CD4-positive, alpha-beta T cell (primary cell): ENCODE measurements around the gene DLEC1. TPM values are rescaled to one million over a fixed set of nuclear protein-coding genes. Genes with fewer than 3 reads are reported as not detected.
A peak's percentile ranks its signal among the peaks of the same experiment; 100 is the strongest.

Source experiments
- ATAC-seq: fragments of 200-7000 bp; cut with Tn5 transposase; one replicate; pipeline ENCODE4 v1.10.0; 2022; ENCODE audit warnings: mild to moderate bottlenecking; ENCODE audit not compliant: poor library complexity
- CTCF ChIA-PET: fragments of 350-600 bp; sonication (Branson Sonifier 250); formaldehyde crosslinking; loops from one replicate; lab custom pipeline; 2021; ENCODE audit warnings: antibody characterized with exemption, inconsistent platforms; lab: Charles Lee
- POLR2A ChIA-PET: fragments of 350-600 bp; sonication (Branson Sonifier 250); formaldehyde crosslinking; loops from one replicate; lab custom pipeline; 2021; ENCODE audit warnings: antibody characterized with exemption, inconsistent platforms; lab: Charles Lee
- DNase-seq, 14 experiments: peaks; one replicate each; pipeline ENCODE4 v3.0.0-alpha.2; 2013 to 2020; ENCODE audit warnings: mixed read lengths in 2 of 14
- H3K27ac ChIP-seq, 2 donors: one replicate each; pipeline versions ENCODE4 v1.5.1 to v1.7.0; 2013; ENCODE audit warnings: low read length in 2 of 2, low read depth in 1 of 2, mild to moderate bottlenecking in 1 of 2
- H3K27me3 ChIP-seq, 2 experiments: 1 replicate in 1 of 2; 2 replicates in 1 of 2; pipeline versions ENCODE4 v1.6.1 to v1.7.0; 2013; ENCODE audit warnings: low read length in 2 of 2, control low read depth in 1 of 2, mild to moderate bottlenecking in 1 of 2, moderate library complexity in 1 of 2; ENCODE audit not compliant: insufficient read depth in 2 of 2, control insufficient read depth in 1 of 2
- H3K36me3 ChIP-seq: one replicate; pipeline ENCODE4 v1.6.1; 2013; ENCODE audit warnings: low read length, control low read depth; ENCODE audit not compliant: insufficient read depth
- H3K4me1 ChIP-seq: one replicate; pipeline ENCODE4 v1.6.1; 2013; ENCODE audit warnings: low read length, control low read depth; ENCODE audit not compliant: insufficient read depth
- H3K4me3 ChIP-seq: one replicate; pipeline ENCODE4 v1.5.1; 2013; ENCODE audit warnings: mild to moderate bottlenecking, low read length, moderate library complexity
- H3K9me3 ChIP-seq, 2 experiments: 1 replicate in 1 of 2; 2 replicates in 1 of 2; pipeline versions ENCODE4 v1.6.1 to v1.7.0; 2013; ENCODE audit warnings: low read length in 2 of 2, mild to moderate bottlenecking in 2 of 2, control low read depth in 1 of 2, moderate library complexity in 1 of 2; ENCODE audit not compliant: control insufficient read depth in 1 of 2, insufficient read depth in 1 of 2
- H3K27ac Mint-ChIP-seq: one replicate; pipeline ENCODE4 v1.8.0; 2020; ENCODE audit warnings: mixed read lengths
- H3K27me3 Mint-ChIP-seq: one replicate; pipeline ENCODE4 v1.8.0; 2021; ENCODE audit warnings: mixed read lengths
- H3K36me3 Mint-ChIP-seq: one replicate; pipeline ENCODE4 v1.8.0; 2021; ENCODE audit warnings: low read depth, mixed read lengths
- H3K4me1 Mint-ChIP-seq: one replicate; pipeline ENCODE4 v1.8.0; 2021; ENCODE audit warnings: low read depth, mixed read lengths
- H3K4me3 Mint-ChIP-seq: one replicate; pipeline ENCODE4 v1.8.0; 2020; ENCODE audit warnings: mild to moderate bottlenecking, mixed read lengths
- H3K9me3 Mint-ChIP-seq: one replicate; pipeline ENCODE4 v1.8.0; 2020; ENCODE audit warnings: mixed read lengths
- CTCF ChIP-seq: fragments of 200-600 bp; IDR thresholded peaks from one replicate; pipeline ENCODE4 v1.8.0; 2022; ENCODE audit warnings: antibody characterized with exemption, mild to moderate bottlenecking
- intact Hi-C, 2 experiments: fragments of 100-400 bp; cut with DNase I in 1 of 2; cut with micrococcal nuclease in 1 of 2; formaldehyde crosslinking; loops; one replicate each; pipeline versions ENCODE4 v1.15.1 to v1.9.0; 2023 to 2025; cut with DNase I, micrococcal nuclease
- total RNA-seq, 174 experiments: library from RNA in 2 of 174; stranded (reverse) in 2 of 174; gene quantifications; one replicate each; pipeline ENCODE4 v1.2.3 and lab custom pipeline; 2021 to 2026

Gene DLEC1
- total RNA-seq, 2 experiments from 2014 or later = 4.4 to 5.1 TPM

GRCh38 chr3:38154033-38154494, 115.1 kb downstream of the DLEC1 start:
- Histone ChIP-seq H3K4me3 (no peak overlapping the region), H3K27me3 (no peaks in the 10 kb centered on the region), H3K36me3 (no peaks in the 10 kb centered on the region), H3K4me1 (peaks cover 17% of the 10 kb centered on the region), H3K9me3 (no peaks in the 10 kb centered on the region), H3K27ac (no peak overlapping the region)
- TF ChIP-seq CTCF = no peak
- Mint-ChIP-seq H3K4me1 (peaks cover 24% of the 10 kb centered on the region), H3K4me3 (no peak overlapping the region), H3K36me3 (no peaks in the 10 kb centered on the region), H3K27ac (no peak overlapping the region), H3K27me3 (no peaks in the 10 kb centered on the region), H3K9me3 (no peaks in the 10 kb centered on the region)
- CTCF ChIA-PET = interaction anchor here (2.1 kb wide), 1 partner anchor 10 kb away, joined by 7 read pairs; no protein-coding TSS in a partner anchor
- no peak for ATAC-seq
- POLR2A ChIA-PET = interaction anchor here (2.2 kb wide), 1 partner anchor 11 kb away, joined by 17 read pairs; the partner anchor contains the start of gene OXSR1
- intact Hi-C loops = no loop called here
- DNase-seq = peak in 2 of 14 experiments; percentile 51 to 64

DNA sequence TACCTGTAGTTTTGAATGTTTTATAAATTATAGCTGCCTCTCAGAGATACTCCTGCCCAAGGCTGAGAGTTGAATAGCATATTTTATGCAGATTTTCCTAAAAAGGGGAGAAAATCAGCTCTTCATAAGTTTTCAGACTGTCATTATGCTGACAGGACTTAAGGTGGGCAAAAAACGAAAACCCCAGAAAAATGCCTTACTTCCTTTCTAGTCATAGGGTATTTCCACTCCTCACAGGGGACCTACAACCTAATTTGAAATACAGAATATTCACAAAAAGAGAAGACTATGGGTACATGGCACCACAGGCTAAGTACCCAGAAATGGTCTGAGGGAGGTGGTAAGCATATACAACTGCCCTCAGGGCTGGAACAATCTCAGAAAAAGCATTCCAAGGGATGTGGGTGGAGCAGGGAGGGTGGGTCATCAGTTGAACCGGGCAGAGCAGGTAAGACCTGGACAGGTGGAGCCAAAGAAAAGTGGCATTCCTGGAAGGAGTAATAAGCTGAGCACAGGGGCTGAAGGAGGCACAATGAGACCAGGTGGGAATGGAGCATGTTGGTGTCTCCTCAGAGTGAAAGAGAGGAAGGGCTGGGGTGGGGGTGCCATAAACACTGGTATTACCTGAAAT, 115.7 kb downstream of the DLEC1 start:
- ChIA-PET POLR2A (interaction anchor here (2.2 kb wide), 1 partner anchor 10 kb away, joined by 17 read pairs; the partner anchor contains the start of gene OXSR1), CTCF (interaction anchor here (2.1 kb wide), 1 partner anchor 9 kb away, joined by 7 read pairs; no protein-coding TSS in a partner anchor)
- no peaks in the 10 kb centered on the region for H3K9me3 ChIP-seq
- Mint-ChIP-seq H3K36me3 (no peaks in the 10 kb centered on the region), H3K4me3 (no peak overlapping the region), H3K4me1 (peaks cover 18% of the 10 kb centered on the region), H3K27ac (no peak overlapping the region), H3K9me3 (no peaks in the 10 kb centered on the region), H3K27me3 (no peaks in the 10 kb centered on the region)
- no peaks in the 10 kb centered on the region for H3K36me3 ChIP-seq
- peaks cover 17% of the 10 kb centered on the region for H3K4me1 ChIP-seq
- H3K27me3 ChIP-seq = no peaks in the 10 kb centered on the region
- intact Hi-C loops = no loop called here
- H3K4me3 ChIP-seq = no peak overlapping the region
- no peak overlapping the region for H3K27ac ChIP-seq
- TF ChIP-seq CTCF = no peak
- ATAC-seq (no peak), DNase-seq (no peak)

DNA sequence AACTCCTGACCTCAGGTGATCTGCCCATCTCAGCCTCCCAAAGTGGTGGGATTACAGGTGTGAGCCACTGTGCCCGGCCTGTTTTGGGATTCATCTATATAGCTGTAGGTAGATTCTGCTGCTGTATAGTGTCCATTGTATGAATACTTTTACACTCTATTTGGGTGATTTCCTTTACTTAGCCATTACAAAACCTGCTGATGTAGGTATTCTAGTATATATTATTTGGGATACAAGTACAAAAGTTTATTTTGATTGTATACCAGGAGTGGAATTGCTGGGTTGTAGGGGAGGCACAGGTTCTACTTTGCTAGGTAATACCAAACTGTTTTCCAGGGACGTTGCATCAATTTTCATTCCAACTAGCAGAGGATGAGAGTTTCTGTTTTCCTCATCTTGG, 116.8 kb downstream of the DLEC1 start:
- peaks cover 17% of the 10 kb centered on the region for H3K4me1 ChIP-seq
- H3K4me3 ChIP-seq = no peak overlapping the region
- no peaks in the 10 kb centered on the region for H3K36me3 ChIP-seq
- H3K9me3 Mint-ChIP-seq = no peaks in the 10 kb centered on the region
- POLR2A ChIA-PET = interaction anchor here (1.4 kb wide), 1 partner anchor 9 kb away, joined by 4 read pairs; the partner anchor contains the start of gene OXSR1
- H3K27ac ChIP-seq = no peak overlapping the region
- intact Hi-C loops = no loop called here
- ATAC-seq (no peak), DNase-seq (no peak)
- no peak overlapping the region for H3K27ac Mint-ChIP-seq
- TF ChIP-seq CTCF = no peak
- H3K36me3 Mint-ChIP-seq = no peaks in the 10 kb centered on the region
- H3K4me3 Mint-ChIP-seq = no peak overlapping the region
- no peaks in the 10 kb centered on the region for H3K9me3 ChIP-seq
- no peaks in the 10 kb centered on the region for H3K27me3 ChIP-seq
- CTCF ChIA-PET = no interaction called here
- peaks cover 13% of the 10 kb centered on the region for H3K4me1 Mint-ChIP-seq
- no peaks in the 10 kb centered on the region for H3K27me3 Mint-ChIP-seq
